HepG2 (cell line): ENCODE data around the gene RNASE11. TPM values are rescaled to one million over a fixed set of nuclear protein-coding genes. Genes with fewer than 3 reads are reported as not detected.
A peak's percentile ranks its signal among the peaks of the same experiment; 100 is the strongest.

Source experiments
- ATAC-seq: fragments of 200-7000 bp; cut with Tn5 transposase; 3 replicates; pipeline ENCODE4 v1.9.1; 2020; ENCODE audit warnings: mild to moderate bottlenecking, moderate library complexity
- BruUV-seq: library from RNA; stranded (reverse); fragments of 400-500 nt; replicated peaks from 2 replicates; lab custom pipeline; 2021; lab: Mats Ljungman, UMichigan
- CTCF ChIA-PET: fragments of 300-600 bp; formaldehyde crosslinking; extraction: SDS; loops from one replicate; lab custom pipeline; 2021; ENCODE audit warnings: low total read pairs, inconsistent platforms, low intra/inter-chr PET ratio; lab: Yijun Ruan, JAX
- POLR2A ChIA-PET: fragments of 350-600 bp; sonication (Branson Sonifier 250); formaldehyde crosslinking; loops from one replicate; lab custom pipeline; 2020; ENCODE audit warnings: antibody characterized with exemption, inconsistent platforms; lab: Yijun Ruan, JAX
- DNase-seq: peaks from one replicate; pipeline ENCODE4 v3.0.0-alpha.2; 2015; ENCODE audit warnings: low spot score
- FAIRE-seq: peaks from 3 replicates; lab custom pipeline; 2011; peaks lifted over from hg19 to GRCh38; lab: Jason Lieb, UNC
- H2AFZ ChIP-seq: one replicate; pipeline ENCODE4 v1.6.1; 2011; ENCODE audit warnings: low read length, inconsistent platforms
- H3K27ac ChIP-seq: fragments of 300-600 bp; 3 replicates; pipeline ENCODE4 v1.8.0; 2011; ENCODE audit warnings: mixed run types, mild to moderate bottlenecking, mixed read lengths, low read length, inconsistent platforms; ENCODE audit not compliant: insufficient read depth; ENCODE audit errors: extremely low read length
- H3K27me3 ChIP-seq, 2 experiments: fragments of 200-600 bp in 1 of 2; 2 replicates in 1 of 2; 3 replicates in 1 of 2; pipeline versions ENCODE4 v1.6.0 to v1.8.0; 2011; ENCODE audit warnings: low read length in 2 of 2, mild to moderate bottlenecking in 2 of 2, moderate library complexity in 2 of 2, inconsistent platforms in 1 of 2; ENCODE audit not compliant: insufficient read depth in 2 of 2, control insufficient read depth in 1 of 2
- H3K36me3 ChIP-seq, 2 experiments: fragments of 200-600 bp in 1 of 2; replicated peaks in 1 of 2; 2 replicates in 1 of 2; 3 replicates in 1 of 2; pipeline versions ENCODE4 v1.5.1 to v1.8.0; 2011; ENCODE audit warnings: low read length in 2 of 2, inconsistent platforms in 1 of 2; ENCODE audit not compliant: insufficient read depth in 2 of 2, control insufficient read depth in 1 of 2
- H3K4me1 ChIP-seq: 2 replicates; pipeline ENCODE4 v1.5.1; 2012; ENCODE audit warnings: low read length, inconsistent platforms; ENCODE audit not compliant: insufficient read depth
- H3K4me2 ChIP-seq: 2 replicates; pipeline ENCODE4 v1.6.0; 2011; ENCODE audit warnings: low read depth, low read length, inconsistent platforms
- H3K4me3 ChIP-seq, 3 experiments: fragments of 200-600 bp in 1 of 3; sonication (generic), shearing (Covaris generic) in 1 of 3; replicated peaks in 1 of 3; 2 replicates each; pipeline ENCODE4 v1.5.1; 2011 to 2016; ENCODE audit warnings: low read length in 3 of 3, inconsistent platforms in 2 of 3, low read depth in 2 of 3, mild to moderate bottlenecking in 2 of 3, control low read depth in 1 of 3, mixed read lengths in 1 of 3; ENCODE audit not compliant: insufficient read depth in 1 of 3
- H3K79me2 ChIP-seq: one replicate; pipeline ENCODE4 v1.6.1; 2011; ENCODE audit warnings: low read length, inconsistent platforms; ENCODE audit not compliant: insufficient read depth
- H3K9ac ChIP-seq: 2 replicates; pipeline ENCODE4 v1.6.0; 2011; ENCODE audit warnings: mild to moderate bottlenecking, low read depth, low read length, inconsistent platforms; ENCODE audit not compliant: insufficient read depth
- H3K9me3 ChIP-seq: 2 replicates; pipeline ENCODE4 v1.5.1; 2012; ENCODE audit warnings: mild to moderate bottlenecking, low read length
- H4K20me1 ChIP-seq: 2 replicates; pipeline ENCODE4 v1.6.0; 2011; ENCODE audit warnings: inconsistent platforms, mild to moderate bottlenecking, low read length, moderate library complexity; ENCODE audit not compliant: insufficient read depth
- CTCF ChIP-seq: sonication (generic); formaldehyde crosslinking; IDR thresholded peaks from 2 replicates; pipeline ENCODE4 v1.5.0; 2020; ENCODE audit warnings: mild to moderate bottlenecking, missing genetic modification reagents, moderate library complexity
- ELF4 ChIP-seq: sonication (generic); formaldehyde crosslinking; IDR thresholded peaks from 2 replicates; pipeline ENCODE4 v1.5.0; 2020; ENCODE audit warnings: missing genetic modification reagents, mild to moderate bottlenecking, moderate library complexity, borderline replicate concordance
- IRF2 ChIP-seq: IDR thresholded peaks from 2 replicates; pipeline ENCODE4 v1.6.1; 2018; ENCODE audit warnings: missing genetic modification reagents, missing compliant biosample characterization
- KAT7 ChIP-seq: IDR thresholded peaks from 2 replicates; pipeline ENCODE4 v1.6.1; 2018; ENCODE audit warnings: borderline replicate concordance, missing compliant biosample characterization
- MXD4 ChIP-seq: IDR thresholded peaks from 2 replicates; pipeline ENCODE4 v1.6.1; 2016; ENCODE audit warnings: mild to moderate bottlenecking, missing biosample characterization, missing genetic modification reagents
- MYPOP ChIP-seq: sonication (generic); formaldehyde crosslinking; IDR thresholded peaks from 2 replicates; pipeline ENCODE4 v1.8.1; 2023; ENCODE audit warnings: mild to moderate bottlenecking, moderate library complexity, missing genetic modification reagents
- NFRKB ChIP-seq: fragments of 450-650 bp; IDR thresholded peaks from 2 replicates; pipeline ENCODE4 v1.6.1; 2017
- PBX3 ChIP-seq: sonication (generic); formaldehyde crosslinking; IDR thresholded peaks from 2 replicates; pipeline ENCODE4 v1.8.1; 2023; ENCODE audit warnings: missing genetic modification reagents, inconsistent platforms, borderline replicate concordance
- SAP130 ChIP-seq: IDR thresholded peaks from 2 replicates; pipeline ENCODE4 v1.6.1; 2016; ENCODE audit warnings: low read depth
- TBX3 ChIP-seq: fragments of 450-650 bp; IDR thresholded peaks from 2 replicates; pipeline ENCODE4 v1.6.1; 2017; ENCODE audit warnings: antibody characterized with exemption, mild to moderate bottlenecking, inconsistent platforms, borderline replicate concordance
- ZKSCAN8 ChIP-seq: IDR thresholded peaks from 2 replicates; pipeline ENCODE4 v1.6.1; 2016; ENCODE audit warnings: borderline replicate concordance, missing genetic modification reagents, missing compliant biosample characterization
- ZNF326 ChIP-seq: sonication (generic); formaldehyde crosslinking; IDR thresholded peaks from 2 replicates; pipeline ENCODE4 v1.4.0; 2020; ENCODE audit warnings: missing genetic modification reagents, borderline replicate concordance
- ZNF430 ChIP-seq: sonication (generic); formaldehyde crosslinking; IDR thresholded peaks from 2 replicates; pipeline ENCODE4 v1.9.0; 2021; ENCODE audit warnings: mild to moderate bottlenecking, missing genetic modification reagents
- ZNF577 ChIP-seq: sonication (generic); formaldehyde crosslinking; IDR thresholded peaks from 2 replicates; pipeline ENCODE4 v1.4.0; 2020; ENCODE audit warnings: mild to moderate bottlenecking, low read depth, missing genetic modification reagents, borderline replicate concordance
- ZNF747 ChIP-seq: sonication (generic); formaldehyde crosslinking; IDR thresholded peaks from 2 replicates; pipeline ENCODE4 v1.8.1; 2023; ENCODE audit warnings: missing genetic modification reagents, mild to moderate bottlenecking, borderline replicate concordance
- ZSCAN31 ChIP-seq: sonication (generic); formaldehyde crosslinking; IDR thresholded peaks from 2 replicates; pipeline ENCODE4 v1.5.0; 2020; ENCODE audit warnings: low read depth, mild to moderate bottlenecking, missing genetic modification reagents
- WGBS: methylation state at CpG from one replicate; pipeline ENCODE4 v1.1.6; 2017; ENCODE audit warnings: low lambda C conversion rate; 5-methylcytosine and 5-hydroxymethylcytosine counted together
- in situ Hi-C: cut with HindIII; loops from 2 replicates; pipeline ENCODE4 v1.10.0; 2017; ENCODE audit warnings: low pct_unique_long_range_greater_than_20kb; ENCODE audit not compliant: extremely low pct_ligation_motif_present
- intact Hi-C: fragments of 100-400 bp; cut with micrococcal nuclease; formaldehyde crosslinking; loops from one replicate; pipeline ENCODE4 v1.10.0; 2022; ENCODE audit not compliant: unreplicated experiment
- polyA plus RNA-seq, 8 experiments: library from polyadenylated mRNA; depleted of rRNA in 3 of 8; stranded (reverse) in 7 of 8; unstranded in 1 of 8; fragments of >200 nt; fragmentation: Illumina TruSeq in 4 of 8; extraction: Trizol in 4 of 8; gene quantifications; 2 replicates each; pipeline versions ENCODE4 v1.2.1 to v1.2.3, GENCODE V29; 2011 to 2016; ENCODE audit warnings: low read depth in 4 of 8, missing spikeins in 1 of 8, mixed read lengths in 1 of 8; ENCODE audit not compliant: insufficient read depth in 1 of 8
- total RNA-seq, 5 experiments: library from RNA; depleted of rRNA; stranded (reverse); fragments of >200 nt; fragmentation: Illumina TruSeq; extraction: Trizol; gene quantifications; 2 replicates each; pipeline ENCODE4 v1.2.3, GENCODE V29; 2016; ENCODE audit warnings: low read depth in 1 of 5
- TF ChIP-seq, protein P1 (sequence below), 2 experiments: sonication (generic) in 1 of 2; formaldehyde crosslinking in 1 of 2; IDR thresholded peaks; 2 replicates each; pipeline versions ENCODE4 v1.4.0 to v1.6.1; 2018 to 2020; ENCODE audit warnings: missing genetic modification reagents in 2 of 2, borderline replicate concordance in 1 of 2, low read depth in 1 of 2, mild to moderate bottlenecking in 1 of 2, missing biosample characterization in 1 of 2
- TF ChIP-seq, protein P2 (sequence below): sonication (generic); formaldehyde crosslinking; IDR thresholded peaks from 2 replicates; pipeline ENCODE4 v1.8.1; 2023; ENCODE audit warnings: mild to moderate bottlenecking, missing genetic modification reagents, borderline replicate concordance

The RNASE11 gene
- total and polyA plus RNA-seq, 2 of the 13 experiments (the other 11 are each of a cell fraction or from before 2014, with no cell fraction given), result not detected

DNA sequence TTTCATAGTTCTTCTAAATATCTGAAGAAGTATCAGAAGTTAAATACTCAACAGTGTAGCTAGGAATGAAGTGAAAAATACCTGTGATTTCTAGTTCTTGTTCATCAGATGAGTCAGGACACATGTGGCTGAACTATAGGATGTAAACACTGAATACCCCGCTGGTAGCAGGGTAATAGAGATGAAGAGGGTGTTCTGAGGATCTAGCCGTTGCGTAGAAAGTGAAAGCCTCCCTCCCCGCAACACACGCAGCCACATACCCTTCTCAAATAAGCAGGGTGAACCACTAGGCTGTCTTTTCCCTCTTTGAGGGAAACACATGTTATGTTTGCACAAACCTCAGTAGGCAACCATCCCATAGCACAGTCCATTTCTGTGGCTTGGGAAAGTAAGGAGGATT is 19.8 kb upstream of the RNASE11 start:
- 11% methylated on average over 5 of the region's 5 CpGs for WGBS
- H3K4me1 ChIP-seq, result peaks cover 61% of the 10 kb centered on the region
- H3K9me3 ChIP-seq, result no peaks in the 10 kb centered on the region
- H3K79me2 ChIP-seq, result no peaks in the 10 kb centered on the region
- no TSS peak for BruUV-seq
- FAIRE-seq (no peak), DNase-seq (no peak), ATAC-seq (no peak)
- in situ Hi-C loops, result loop anchor here (5.0 to 25.0 kb wide), 3 partner anchors 75 to 280 kb away; partner anchors contain the start of genes APEX1, OSGEP, PIP4P1 and PNP
- peak overlapping the region; percentile 47 for H2AFZ ChIP-seq
- ChIA-PET CTCF (no interaction called here), POLR2A (interaction anchor here (0.6 to 1.7 kb wide), 3 partner anchors 71 to 264 kb away, joined by 3 to 6 read pairs (median 3); partner anchors contain the start of gene PARP2)
- no peaks in the 10 kb centered on the region for H3K36me3 ChIP-seq
- H3K27ac ChIP-seq, result no peak overlapping the region
- H3K4me3 ChIP-seq, result peak overlapping the region; percentile 25 to 59 (median 33)
- intact Hi-C loops, result loop anchor here (2.0 to 5.0 kb wide), 3 partner anchors 147 to 275 kb away; partner anchors contain the start of genes CCNB1IP1 and PIP4P1
- peak overlapping the region; percentile 86 for H3K4me2 ChIP-seq
- H3K27me3 ChIP-seq, result no peaks in the 10 kb centered on the region; a peak in 1 of 5 replicates
- no peaks in the 10 kb centered on the region for H4K20me1 ChIP-seq
- peak overlapping the region; percentile 35; the same call in 1 of the 2 replicates for H3K9ac ChIP-seq
- no peak for TF ChIP-seq ZNF326 (CRISPR knock-in tag)
- TF ChIP-seq, protein P1, sequence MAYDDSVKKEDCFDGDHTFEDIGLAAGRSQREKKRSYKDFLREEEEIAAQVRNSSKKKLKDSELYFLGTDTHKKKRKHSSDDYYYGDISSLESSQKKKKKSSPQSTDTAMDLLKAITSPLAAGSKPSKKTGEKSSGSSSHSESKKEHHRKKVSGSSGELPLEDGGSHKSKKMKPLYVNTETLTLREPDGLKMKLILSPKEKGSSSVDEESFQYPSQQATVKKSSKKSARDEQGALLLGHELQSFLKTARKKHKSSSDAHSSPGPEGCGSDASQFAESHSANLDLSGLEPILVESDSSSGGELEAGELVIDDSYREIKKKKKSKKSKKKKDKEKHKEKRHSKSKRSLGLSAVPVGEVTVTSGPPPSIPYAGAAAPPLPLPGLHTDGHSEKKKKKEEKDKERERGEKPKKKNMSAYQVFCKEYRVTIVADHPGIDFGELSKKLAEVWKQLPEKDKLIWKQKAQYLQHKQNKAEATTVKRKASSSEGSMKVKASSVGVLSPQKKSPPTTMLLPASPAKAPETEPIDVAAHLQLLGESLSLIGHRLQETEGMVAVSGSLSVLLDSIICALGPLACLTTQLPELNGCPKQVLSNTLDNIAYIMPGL (CRISPR knock-in tag; IDR thresholded peaks at IDR 0.05; ENCODE audit: borderline replicate concordance in 1 of 2, low read depth in 1 of 2), result peak; percentile 8 to 66; a peak in 1 of 4 replicates
- TF ChIP-seq ZKSCAN8, result no peak
- TF ChIP-seq TBX3, result no peak
- TF ChIP-seq ZSCAN31, result 0 out of 2 replicates have a peak, but pooled peaks have one; percentile 46
- TF ChIP-seq PBX3 (CRISPR knock-in tag), result no peak
- no peak for TF ChIP-seq ZNF747 (CRISPR knock-in tag)
- TF ChIP-seq, protein P2, sequence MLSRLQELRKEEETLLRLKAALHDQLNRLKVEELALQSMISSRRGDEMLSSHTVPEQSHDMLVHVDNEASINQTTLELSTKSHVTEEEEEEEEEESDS (CRISPR knock-in tag), result no peak
- no peak for TF ChIP-seq ZNF577 (CRISPR knock-in tag)
- TF ChIP-seq KAT7 (CRISPR knock-in tag), result no peak
- TF ChIP-seq ELF4 (CRISPR knock-in tag), result 0 out of 2 replicates have a peak, but pooled peaks have one; percentile 28
- no peak for TF ChIP-seq IRF2
- TF ChIP-seq MXD4 (CRISPR knock-in tag), result no peak
- TF ChIP-seq CTCF, result 0 out of 2 replicates have a peak, but pooled peaks have one; percentile 2
- no peak for TF ChIP-seq NFRKB
- TF ChIP-seq ZNF430 (CRISPR knock-in tag), result no peak
- TF ChIP-seq MYPOP (CRISPR knock-in tag), result no peak
- peak; percentile 11; the same call in 1 of the 2 replicates for TF ChIP-seq SAP130
